ENCODE measurements around the gene CCDC178. TPM values are rescaled to one million over a fixed set of nuclear protein-coding genes. Genes with fewer than 3 reads are reported as not detected.
A peak's percentile ranks its signal among the peaks of the same experiment; 100 is the strongest.

The CCDC178 gene
- total and polyA plus RNA-seq, 10 donors: 4.0 to 17.4 (median 8.0) TPM

GRCh38 chr18:33161131-33161530 lies 279.4 kb downstream of the CCDC178 start:
- H3K4me3 ChIP-seq: no peak overlapping the region
- DNase-seq: no peak
- no peaks in the 10 kb centered on the region for H3K36me3 ChIP-seq
- 51 to 69% (median 62%) methylated on average over 2 of the region's 2 CpGs for WGBS, 5 donors
- intact Hi-C loops (cut with DNase I; ENCODE audit: low total_unique reads): no loop called here
- no peaks in the 10 kb centered on the region for H3K4me1 ChIP-seq
- H3K27ac ChIP-seq: peak overlapping the region in 7 of 8 donors; percentile 29 to 64 (median 40)
- H3K9me3 ChIP-seq: peaks cover 0 to 11% (median 3%) of the 10 kb centered on the region in 8 donors
- H3K27me3 ChIP-seq (replicated peaks in 1 of 7): no peaks in the 10 kb centered on the region
- TF ChIP-seq, protein P1, sequence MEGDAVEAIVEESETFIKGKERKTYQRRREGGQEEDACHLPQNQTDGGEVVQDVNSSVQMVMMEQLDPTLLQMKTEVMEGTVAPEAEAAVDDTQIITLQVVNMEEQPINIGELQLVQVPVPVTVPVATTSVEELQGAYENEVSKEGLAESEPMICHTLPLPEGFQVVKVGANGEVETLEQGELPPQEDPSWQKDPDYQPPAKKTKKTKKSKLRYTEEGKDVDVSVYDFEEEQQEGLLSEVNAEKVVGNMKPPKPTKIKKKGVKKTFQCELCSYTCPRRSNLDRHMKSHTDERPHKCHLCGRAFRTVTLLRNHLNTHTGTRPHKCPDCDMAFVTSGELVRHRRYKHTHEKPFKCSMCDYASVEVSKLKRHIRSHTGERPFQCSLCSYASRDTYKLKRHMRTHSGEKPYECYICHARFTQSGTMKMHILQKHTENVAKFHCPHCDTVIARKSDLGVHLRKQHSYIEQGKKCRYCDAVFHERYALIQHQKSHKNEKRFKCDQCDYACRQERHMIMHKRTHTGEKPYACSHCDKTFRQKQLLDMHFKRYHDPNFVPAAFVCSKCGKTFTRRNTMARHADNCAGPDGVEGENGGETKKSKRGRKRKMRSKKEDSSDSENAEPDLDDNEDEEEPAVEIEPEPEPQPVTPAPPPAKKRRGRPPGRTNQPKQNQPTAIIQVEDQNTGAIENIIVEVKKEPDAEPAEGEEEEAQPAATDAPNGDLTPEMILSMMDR (IDR thresholded peaks at IDR 0.05 in 8 of 11, conservative IDR thresholded peaks at IDR 0.05 in 3 of 11): no peak
- TF ChIP-seq POLR2AphosphoS5 (IDR thresholded peaks at IDR 0.05) (no peak), POLR2A (IDR thresholded peaks at IDR 0.05) (no peak)

- H3K36me3 ChIP-seq: no peaks in the 10 kb centered on the region
- no peak overlapping the region for H3K4me3 ChIP-seq
Observed at GRCh38 chr18:33159151-33159550, 281.4 kb downstream of the CCDC178 start.

DNA sequence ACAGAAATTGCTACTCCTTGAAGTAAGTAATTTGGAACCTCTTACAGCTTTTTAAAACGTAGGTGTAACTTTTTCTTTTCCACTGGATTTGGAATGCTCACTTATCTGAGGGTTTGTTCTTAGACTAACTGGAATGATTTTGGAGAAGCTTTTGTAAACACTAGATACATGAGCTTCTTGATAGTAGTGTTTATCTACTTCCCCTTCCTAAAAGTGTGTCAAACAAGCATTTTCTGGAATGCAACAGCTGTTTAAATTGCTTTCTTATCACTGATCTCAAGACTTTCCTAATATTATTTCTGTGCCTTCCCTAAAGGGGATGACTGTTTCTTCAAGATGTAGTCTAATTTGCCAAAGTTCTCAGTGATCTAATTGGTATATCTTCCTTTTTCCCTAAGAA lies 282.6 kb downstream of the CCDC178 start:
- WGBS, 5 donors: 21 to 52% (median 33%) methylated on average over 1 of the region's 1 CpG
- Histone ChIP-seq H3K36me3 (no peaks in the 10 kb centered on the region), H3K9me3 (peaks cover 0 to 10% (median 3%) of the 10 kb centered on the region in 8 donors), H3K27ac (peak overlapping the region in 3 of 8 donors; percentile 9 to 41 (median 17)), H3K27me3 (replicated peaks in 1 of 7) (no peaks in the 10 kb centered on the region), H3K4me1 (no peaks in the 10 kb centered on the region), H3K4me3 (no peak overlapping the region)
- DNase-seq: no peak
- no peak for TF ChIP-seq POLR2A (IDR thresholded peaks at IDR 0.05)
- TF ChIP-seq, protein P1 (IDR thresholded peaks at IDR 0.05 in 8 of 11, conservative IDR thresholded peaks at IDR 0.05 in 3 of 11): no peak
- TF ChIP-seq POLR2AphosphoS5 (IDR thresholded peaks at IDR 0.05): no peak
- intact Hi-C loops (cut with DNase I; ENCODE audit: low total_unique reads): no loop called here

More at GRCh38 chr18:33159151-33159550, 281.4 kb downstream of the CCDC178 start:
- H3K27ac ChIP-seq: peak overlapping the region in 1 of 8 donors; percentile 64
- H3K27me3 ChIP-seq (replicated peaks in 1 of 7): no peaks in the 10 kb centered on the region
- TF ChIP-seq POLR2A (IDR thresholded peaks at IDR 0.05) (no peak), POLR2AphosphoS5 (IDR thresholded peaks at IDR 0.05) (no peak)
- TF ChIP-seq, protein P1 (IDR thresholded peaks at IDR 0.05 in 8 of 11, conservative IDR thresholded peaks at IDR 0.05 in 3 of 11): no peak
- intact Hi-C loops (cut with DNase I; ENCODE audit: low total_unique reads): no loop called here
- WGBS, 5 donors: 75 to 84% (median 77%) methylated on average over 2 of the region's 2 CpGs
- no peak for DNase-seq
- peaks cover 0 to 11% (median 3%) of the 10 kb centered on the region in 8 donors for H3K9me3 ChIP-seq
- H3K4me1 ChIP-seq: no peaks in the 10 kb centered on the region

DNA sequence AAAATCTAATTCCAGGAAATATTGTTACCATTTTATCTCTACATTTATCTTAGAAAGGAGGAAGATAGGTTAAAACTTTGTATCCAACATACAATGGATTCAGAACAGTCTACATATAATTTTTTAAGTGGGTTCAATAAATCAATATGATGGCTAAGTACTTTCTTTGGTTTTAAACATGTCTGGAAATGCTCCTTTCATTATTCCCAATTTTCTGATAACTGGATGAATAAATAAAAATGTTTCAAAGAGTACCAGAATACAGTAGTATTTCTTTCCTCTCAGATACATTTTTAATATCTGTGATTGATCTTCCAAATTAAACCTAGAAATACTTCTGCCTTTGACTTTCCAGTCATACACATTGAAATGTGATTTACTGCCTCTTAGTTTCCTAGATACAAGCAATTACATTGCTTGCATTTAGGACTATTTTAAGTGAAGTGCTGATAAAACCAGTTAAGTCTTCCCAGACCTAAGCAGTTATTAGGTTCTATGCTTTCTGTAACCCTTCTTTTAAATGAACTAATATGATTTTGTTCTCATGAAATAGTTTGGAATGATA lies 283.5 kb downstream of the CCDC178 start:
- TF ChIP-seq POLR2A (IDR thresholded peaks at IDR 0.05) (no peak), POLR2AphosphoS5 (IDR thresholded peaks at IDR 0.05) (no peak)
- TF ChIP-seq, protein P1 (IDR thresholded peaks at IDR 0.05 in 8 of 11, conservative IDR thresholded peaks at IDR 0.05 in 3 of 11): no peak
- Histone ChIP-seq H3K27ac (peak overlapping the region in 7 of 8 donors; percentile 13 to 60 (median 41)), H3K4me1 (no peaks in the 10 kb centered on the region), H3K36me3 (no peaks in the 10 kb centered on the region), H3K27me3 (replicated peaks in 1 of 7) (no peaks in the 10 kb centered on the region), H3K9me3 (peaks cover 0 to 4% (median 0%) of the 10 kb centered on the region in 8 donors), H3K4me3 (no peak overlapping the region)
- DNase-seq: no peak
- intact Hi-C loops (cut with DNase I; ENCODE audit: low total_unique reads): no loop called here
